Stimulated activated CD4-positive, alpha-beta T cell treated with anti-CD3 and anti-CD28 coated beads, Interleukin-1b, Interleukin-23, amount 100 ng/mL, for 24 hours (primary cell): Measurements from ENCODE around the gene PPAN.
A peak's percentile ranks its signal among the peaks of the same experiment; 100 is the strongest.

Source experiments
- DNase-seq, 4 experiments: peaks; one replicate each; pipeline ENCODE4 v3.0.0-alpha.2; 2020; ENCODE audit warnings: low read depth in 4 of 4, low spot score in 1 of 4

PPAN gene, protein sequence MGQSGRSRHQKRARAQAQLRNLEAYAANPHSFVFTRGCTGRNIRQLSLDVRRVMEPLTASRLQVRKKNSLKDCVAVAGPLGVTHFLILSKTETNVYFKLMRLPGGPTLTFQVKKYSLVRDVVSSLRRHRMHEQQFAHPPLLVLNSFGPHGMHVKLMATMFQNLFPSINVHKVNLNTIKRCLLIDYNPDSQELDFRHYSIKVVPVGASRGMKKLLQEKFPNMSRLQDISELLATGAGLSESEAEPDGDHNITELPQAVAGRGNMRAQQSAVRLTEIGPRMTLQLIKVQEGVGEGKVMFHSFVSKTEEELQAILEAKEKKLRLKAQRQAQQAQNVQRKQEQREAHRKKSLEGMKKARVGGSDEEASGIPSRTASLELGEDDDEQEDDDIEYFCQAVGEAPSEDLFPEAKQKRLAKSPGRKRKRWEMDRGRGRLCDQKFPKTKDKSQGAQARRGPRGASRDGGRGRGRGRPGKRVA

GRCh38 chr19:10106100-10106936 lies at the start of gene PPAN:
PPAN (plus strand) TSS chr19:10106362; CDS start chr19:10106395, 33 bp downstream.
- DNase-seq: peak; percentile 95 to 97 (median 96)

GRCh38 chr19:10061717-10062310 lies 44.3 kb upstream of the PPAN start:
- DNase-seq: no peak

- no peak for DNase-seq
These were observed 38.0 kb upstream of the PPAN start for GRCh38 chr19:10068205-10068604.

- no peak for DNase-seq
These were observed 37.1 kb upstream of the PPAN start for GRCh38 chr19:10069046-10069445.

GRCh38 chr19:10070730-10071446 lies 35.3 kb upstream of the PPAN start:
- DNase-seq: no peak

- peak in 1 of 4 experiments; percentile 33 for DNase-seq
These were observed 32.0 kb upstream of the PPAN start for GRCh38 chr19:10074153-10074552.

- no peak for DNase-seq
These were observed 29.6 kb upstream of the PPAN start for GRCh38 chr19:10076535-10076934.

DNA sequence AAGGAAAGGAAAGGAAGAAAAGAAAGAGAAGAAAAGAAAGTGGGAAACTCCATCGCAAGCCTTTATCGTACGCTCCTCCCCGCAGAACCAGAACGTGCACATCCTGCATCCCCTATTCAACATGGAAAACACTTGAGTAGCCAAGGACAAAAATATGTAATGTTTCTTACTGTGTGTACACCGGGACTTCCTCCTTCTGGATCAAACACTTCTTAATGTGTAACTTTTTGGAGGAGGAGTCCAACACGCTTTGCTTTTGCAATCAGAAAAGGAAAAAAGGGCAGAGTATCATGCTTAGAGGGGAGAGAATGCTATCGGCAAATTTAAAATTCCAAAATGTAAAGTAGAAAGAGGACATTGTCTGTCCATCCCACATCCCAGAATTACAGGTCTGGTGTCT lies 27.8 kb upstream of the PPAN start:
- DNase-seq: no peak

DNA sequence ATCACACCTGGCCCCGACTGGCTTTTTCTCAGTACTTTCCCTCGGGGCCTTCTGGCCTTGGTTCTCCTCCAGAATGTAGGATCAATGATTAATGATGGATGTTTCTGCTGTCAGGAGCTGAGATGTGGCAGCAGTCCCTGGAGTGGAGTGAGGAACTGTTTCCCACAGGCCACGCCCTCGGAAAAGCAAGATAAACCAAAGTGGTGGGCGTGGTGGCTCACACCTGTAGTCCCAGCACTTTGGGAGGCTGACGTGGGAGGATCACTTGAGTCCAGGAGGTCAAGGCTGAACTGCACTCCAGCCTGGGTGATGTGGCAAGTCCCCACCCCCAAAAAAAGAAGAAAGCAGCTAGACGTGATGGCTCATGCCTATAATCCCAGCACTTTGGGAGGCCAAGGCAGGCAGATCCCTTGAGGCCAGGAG lies 27.1 kb upstream of the PPAN start:
- DNase-seq: no peak

DNA sequence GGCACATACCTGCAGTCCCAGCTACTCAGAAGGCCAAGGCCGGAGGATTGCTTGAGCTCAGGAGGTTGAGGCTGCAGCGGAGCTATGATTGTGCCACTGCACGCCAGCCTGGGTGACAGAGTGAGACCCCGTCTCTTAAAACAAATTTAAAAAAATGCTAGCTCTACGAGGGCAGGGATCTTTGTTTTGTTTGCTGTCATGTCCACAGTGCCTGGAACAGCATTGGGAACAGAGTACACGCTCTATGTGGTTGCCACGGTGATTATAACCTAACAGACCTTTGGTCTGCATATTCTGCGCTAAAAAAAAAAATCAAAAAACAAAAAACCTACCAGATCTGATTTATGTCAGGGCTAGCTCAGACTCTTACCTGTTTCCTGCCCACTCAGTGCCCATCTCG lies 22.3 kb upstream of the PPAN start:
- DNase-seq: no peak

- DNase-seq: no peak
These were observed 21.4 kb upstream of the PPAN start for GRCh38 chr19:10084803-10085202.

DNA sequence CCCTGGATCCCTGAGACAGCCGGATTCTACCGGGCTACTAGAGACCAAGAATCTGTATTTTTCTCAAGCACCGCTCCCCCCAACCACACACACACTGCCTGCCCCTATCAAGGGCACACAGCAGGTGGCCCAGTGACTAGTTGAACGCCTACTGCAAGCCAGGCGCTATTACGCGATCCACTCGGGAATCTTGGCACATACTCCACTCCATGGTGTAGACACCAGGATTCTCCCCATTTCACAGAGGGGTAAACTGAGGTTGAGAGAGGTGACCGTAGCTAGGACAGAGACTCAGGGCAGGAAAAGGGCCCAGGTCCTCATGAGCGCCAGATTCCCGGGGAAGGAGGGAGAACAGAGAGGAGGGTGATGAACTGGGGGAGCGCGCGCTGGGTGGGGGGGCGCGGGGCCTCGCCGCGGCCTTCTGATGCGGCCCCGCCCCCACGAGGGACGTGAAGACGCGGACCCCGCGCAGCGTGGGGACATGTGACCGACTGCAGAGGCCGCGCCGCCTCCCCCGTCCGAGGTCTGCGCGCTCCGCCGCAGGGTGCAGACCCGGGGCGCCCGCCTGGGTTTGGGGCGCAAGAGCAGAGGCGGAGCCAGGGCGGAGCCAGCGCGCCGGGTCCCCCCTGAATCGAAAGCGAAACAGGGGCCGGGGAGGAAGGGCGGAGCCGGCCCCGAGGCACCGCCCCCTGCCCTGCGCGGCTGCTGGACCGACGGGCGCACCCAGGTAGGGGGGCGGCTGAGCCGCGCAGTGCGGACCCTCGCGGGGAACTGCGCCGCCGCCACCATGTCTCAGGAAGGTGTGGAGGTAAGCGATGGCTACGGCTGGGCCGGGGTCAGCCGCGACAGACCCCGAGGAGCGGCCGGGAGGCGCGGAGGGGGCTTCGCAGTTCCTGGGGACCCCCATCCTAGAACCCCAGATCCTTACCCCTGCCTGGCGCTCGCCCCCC lies 20.2 kb upstream of the PPAN start, which contains the start of gene SHFL:
Gene SHFL (plus strand): TSS at position 677 of the 950 bp plus-strand sequence. CDS start 111 bp downstream, at position 788.
- DNase-seq: peak in 3 of 4 experiments; percentile 57 to 72 (median 66)

DNA sequence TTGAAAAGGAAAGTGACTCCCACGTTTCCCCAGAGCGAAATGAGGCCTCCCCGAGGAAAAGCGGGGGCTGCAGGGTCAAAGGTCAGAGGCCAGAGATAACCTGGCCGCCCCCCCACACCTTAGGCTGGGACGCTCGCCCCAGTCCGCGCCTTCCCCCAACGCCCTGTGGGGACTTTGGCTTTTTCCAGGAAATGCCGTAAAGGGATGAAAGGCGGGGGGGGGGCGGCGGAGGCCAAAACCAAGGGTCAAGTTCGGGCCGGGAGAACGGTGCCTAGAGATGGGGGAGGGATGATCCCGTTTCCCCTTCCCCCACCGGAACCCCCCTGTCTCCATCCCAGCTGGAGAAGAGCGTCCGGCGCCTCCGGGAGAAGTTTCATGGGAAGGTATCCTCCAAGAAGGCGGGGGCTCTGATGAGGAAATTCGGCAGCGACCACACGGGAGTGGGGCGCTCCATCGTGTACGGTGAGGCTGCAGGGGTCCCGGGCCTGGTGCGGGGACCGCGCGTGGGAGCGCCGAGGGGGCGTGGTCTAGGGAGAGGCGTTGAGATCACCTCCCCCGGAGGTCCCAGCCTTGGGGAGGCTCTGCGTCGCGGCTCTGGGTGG lies 19.5 kb upstream of the PPAN start:
- peak in 1 of 4 experiments; percentile 43 for DNase-seq

GRCh38 chr19:10087296-10088061 lies 18.7 kb upstream of the PPAN start:
- no peak for DNase-seq

- no peak for DNase-seq
These were observed 17.1 kb upstream of the PPAN start for GRCh38 chr19:10088949-10089554.

DNA sequence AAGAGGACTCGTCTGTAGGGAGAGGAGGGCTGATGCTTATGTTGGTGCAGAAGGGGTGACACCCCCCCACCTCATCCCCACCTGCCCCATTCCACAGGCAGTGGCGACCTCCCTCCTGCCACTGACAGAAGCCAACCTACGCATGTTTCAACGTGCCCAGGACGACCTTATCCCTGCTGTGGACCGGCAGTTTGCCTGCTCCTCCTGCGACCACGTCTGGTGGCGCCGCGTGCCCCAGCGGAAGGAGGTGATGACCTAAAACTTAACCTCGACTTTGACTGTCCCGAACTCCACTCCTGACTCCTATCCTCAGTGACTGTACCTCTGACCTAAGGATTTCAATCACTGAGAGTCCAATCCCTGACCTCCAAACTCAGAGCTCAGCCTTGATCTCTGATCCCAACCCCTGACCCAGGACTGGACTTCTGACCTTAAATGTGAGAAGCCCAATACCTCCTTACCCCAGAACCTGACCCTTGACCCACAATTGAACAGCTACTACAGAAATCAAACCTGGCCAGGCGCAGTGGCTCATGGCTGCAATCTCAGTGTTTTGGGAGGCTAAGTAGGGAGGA lies 16.3 kb upstream of the PPAN start:
- DNase-seq: no peak

DNA sequence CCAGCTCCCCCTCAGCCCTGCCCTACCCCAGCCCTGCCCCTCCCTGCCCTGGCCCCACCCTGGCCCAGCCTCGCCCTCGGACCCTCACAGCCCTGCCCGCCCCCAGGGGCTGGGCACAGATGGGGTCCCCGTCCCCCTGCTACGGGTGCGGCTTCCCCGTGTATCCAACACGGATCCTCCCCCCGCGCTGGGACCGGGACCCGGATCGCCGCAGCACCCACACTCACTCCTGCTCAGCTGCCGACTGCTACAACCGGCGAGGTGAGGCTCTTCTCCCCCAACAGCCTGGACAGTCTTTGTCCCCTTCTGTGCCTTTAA lies 14.8 kb upstream of the PPAN start:
- no peak for DNase-seq
